Fibroblast of the aortic adventitia (primary cell): ENCODE results near the gene RLBP1. TPM values are rescaled to one million over a fixed set of nuclear protein-coding genes. Genes with fewer than 3 reads are reported as not detected.
A peak's percentile ranks its signal among the peaks of the same experiment; 100 is the strongest.

Source experiments
- DNase-seq: peaks from one replicate; pipeline ENCODE4 v3.0.0-alpha.2; 2010; ENCODE audit warnings: low read depth
- H3K4me3 ChIP-seq: 2 replicates; pipeline ENCODE4 v1.5.1; 2011; ENCODE audit warnings: low read depth, mild to moderate bottlenecking, control low read depth, low read length, moderate library complexity
- CTCF ChIP-seq: IDR thresholded peaks from 2 replicates; pipeline ENCODE4 v1.5.1; 2011; ENCODE audit warnings: mild to moderate bottlenecking, low read length, control low read depth, inconsistent platforms; ENCODE audit not compliant: insufficient read depth
- total RNA-seq: library from RNA; depleted of rRNA; stranded (reverse); fragments of >200 nt; gene quantifications from 2 replicates; pipeline ENCODE4 v1.2.3, GENCODE V29; 2012; ENCODE audit warnings: low replicate concordance

Gene RLBP1
- total RNA-seq, 1 donor, result not detected

DNA sequence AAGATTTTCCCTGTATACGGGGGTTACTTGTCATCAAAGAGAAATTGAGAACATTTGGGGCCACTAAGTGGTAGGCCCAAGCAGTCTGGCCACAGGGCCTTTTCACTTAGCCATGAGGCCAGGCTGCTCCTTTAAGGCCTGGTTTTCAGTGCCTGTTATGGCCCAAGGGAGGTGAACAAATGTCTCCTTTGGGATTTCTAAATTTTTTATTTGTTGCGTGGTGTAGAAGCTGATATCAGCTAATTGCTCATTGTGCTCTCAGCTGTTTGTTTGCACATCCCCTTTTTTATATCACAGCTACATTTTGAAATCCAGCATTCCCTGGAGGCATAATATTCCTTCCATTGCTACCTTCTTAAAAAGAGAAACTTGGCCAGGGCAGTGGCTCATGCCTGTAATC lies 48.5 kb downstream of the RLBP1 start:
- TF ChIP-seq CTCF, result no peak
- no peak overlapping the region for H3K4me3 ChIP-seq
- peak; percentile 18 for DNase-seq

GRCh38 chr15:89171136-89172072 lies 50.0 kb downstream of the RLBP1 start:
- peak; percentile 51 for DNase-seq
- H3K4me3 ChIP-seq, result no peak overlapping the region
- TF ChIP-seq CTCF, result peak; percentile 69

DNA sequence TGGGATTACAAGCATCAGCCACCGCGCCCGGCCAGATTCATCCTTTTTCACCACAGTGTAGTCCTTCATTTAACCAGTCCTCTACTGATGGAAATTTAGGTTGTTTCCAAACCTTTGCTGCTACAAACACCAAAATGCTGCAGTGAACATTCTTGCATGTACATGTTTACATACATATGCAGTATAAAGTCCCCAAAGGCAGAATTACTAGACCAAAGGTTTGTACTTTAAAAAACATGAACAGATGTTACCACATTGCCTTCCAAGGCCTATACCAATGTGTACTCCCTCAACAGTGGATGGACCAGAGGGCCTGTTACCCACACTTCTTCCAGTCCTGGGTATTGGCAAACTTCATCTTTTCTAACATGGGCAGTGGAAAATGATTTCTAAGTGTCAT lies 51.0 kb downstream of the RLBP1 start:
- H3K4me3 ChIP-seq, result no peak overlapping the region
- no peak for DNase-seq
- TF ChIP-seq CTCF, result no peak

DNA sequence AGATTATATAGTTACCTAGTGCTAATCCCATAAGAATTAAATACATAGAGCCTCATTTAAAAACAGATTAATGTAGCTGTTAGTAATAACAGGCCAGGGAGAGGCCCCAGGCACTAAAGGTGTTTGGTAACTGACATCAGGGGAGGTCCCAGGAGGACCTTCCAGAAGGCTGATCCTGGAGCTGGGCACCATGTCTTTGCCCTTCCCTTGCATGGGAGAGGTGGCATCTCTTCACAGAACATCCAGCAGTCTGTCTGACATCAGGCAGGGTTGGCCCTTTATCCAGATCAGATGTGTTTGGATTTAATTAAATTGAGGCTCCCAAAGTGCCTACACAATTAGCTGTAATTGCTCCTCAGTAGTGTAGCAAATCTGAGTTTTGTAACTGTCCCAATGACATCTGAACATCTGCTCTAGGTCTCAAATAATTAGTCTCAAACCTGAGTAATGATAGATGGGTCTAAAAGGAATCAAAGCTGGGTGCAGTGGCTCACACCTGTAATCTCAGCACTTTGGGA lies 53.0 kb downstream of the RLBP1 start:
- H3K4me3 ChIP-seq, result no peak overlapping the region
- no peak for TF ChIP-seq CTCF
- DNase-seq, result no peak

DNA sequence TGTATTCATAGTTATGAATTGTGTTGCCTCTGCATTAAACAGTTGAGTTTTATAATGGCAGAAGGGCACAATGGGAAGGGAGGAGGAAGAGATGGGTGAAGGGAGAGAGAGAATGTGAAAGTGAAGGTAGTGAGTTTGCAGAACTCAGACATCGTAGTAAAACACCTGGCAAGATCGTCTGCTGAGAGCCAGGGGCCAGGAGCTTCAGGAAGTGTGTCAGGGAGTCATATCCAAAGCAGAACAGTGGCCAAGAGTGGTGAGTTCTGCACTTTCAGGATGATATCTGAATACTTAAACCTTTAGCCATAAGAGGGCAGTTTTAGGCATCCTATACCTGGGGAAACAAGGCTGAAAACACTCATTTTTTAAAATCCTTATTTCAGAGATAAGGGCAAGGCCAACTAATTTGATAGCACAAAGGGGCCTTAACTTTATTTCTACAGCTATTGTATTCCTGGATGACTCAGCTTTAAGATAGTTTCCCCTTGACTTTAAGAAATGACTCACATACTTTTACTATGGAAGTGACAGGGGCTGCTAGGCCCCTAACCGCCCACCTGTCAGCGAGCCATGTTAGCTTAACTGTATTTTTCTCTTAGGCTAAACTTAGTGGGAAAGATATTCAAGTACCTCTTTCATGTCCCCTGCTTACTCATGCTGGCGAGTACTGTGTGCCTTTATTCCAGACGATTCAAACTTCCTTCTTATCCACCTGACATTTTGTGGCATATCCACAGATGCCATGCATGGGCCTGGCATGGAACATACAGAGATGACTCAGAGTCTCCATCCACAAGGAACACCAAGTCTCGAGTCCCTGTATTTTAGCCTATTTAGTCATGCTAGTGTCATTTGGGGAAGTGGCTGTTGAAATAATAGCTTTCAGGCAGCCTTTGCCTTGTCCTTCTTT lies 53.9 kb downstream of the RLBP1 start:
- TF ChIP-seq CTCF, result no peak
- peak; percentile 83 for DNase-seq
- H3K4me3 ChIP-seq, result no peak overlapping the region

GRCh38 chr15:89165677-89166076 lies 55.7 kb downstream of the RLBP1 start:
- DNase-seq, result peak; percentile 64
- H3K4me3 ChIP-seq, result no peak overlapping the region
- TF ChIP-seq CTCF, result no peak
